ENCODE measurements around the gene C1orf210.

The C1orf210 gene

GRCh38 chr1:43246466-43247213 is 38.7 kb downstream of the C1orf210 start:
- no peak for DNase-seq

GRCh38 chr1:43243299-43243698 is 42.1 kb downstream of the C1orf210 start:
- no peak for DNase-seq

- no peak for DNase-seq
Observed at GRCh38 chr1:43241413-43241836, 44.0 kb downstream of the C1orf210 start.

GRCh38 chr1:43239484-43239883 is 45.9 kb downstream of the C1orf210 start:
- no peak for DNase-seq

GRCh38 chr1:43238991-43239469 is 46.4 kb downstream of the C1orf210 start:
- no peak for DNase-seq

- peak; percentile 46 for DNase-seq
Observed at GRCh38 chr1:43238085-43238484, 47.3 kb downstream of the C1orf210 start.

GRCh38 chr1:43237121-43237520 is 48.3 kb downstream of the C1orf210 start:
- DNase-seq: no peak

GRCh38 chr1:43235451-43236121 is 49.8 kb downstream of the C1orf210 start:
- DNase-seq: no peak

GRCh38 chr1:43235040-43235439 is 50.3 kb downstream of the C1orf210 start:
- no peak for DNase-seq

- no peak for DNase-seq
Observed at GRCh38 chr1:43234267-43234666, 51.1 kb downstream of the C1orf210 start.

GRCh38 chr1:43233631-43234030 is 51.8 kb downstream of the C1orf210 start:
- no peak for DNase-seq

GRCh38 chr1:43232482-43232881 is 52.9 kb downstream of the C1orf210 start:
- DNase-seq: no peak

GRCh38 chr1:43232074-43232473 is 53.3 kb downstream of the C1orf210 start:
- no peak for DNase-seq

All from femur (tissue), 1 donor.